Measurements from ENCODE around the gene TMEM273.

The TMEM273 gene

DNA sequence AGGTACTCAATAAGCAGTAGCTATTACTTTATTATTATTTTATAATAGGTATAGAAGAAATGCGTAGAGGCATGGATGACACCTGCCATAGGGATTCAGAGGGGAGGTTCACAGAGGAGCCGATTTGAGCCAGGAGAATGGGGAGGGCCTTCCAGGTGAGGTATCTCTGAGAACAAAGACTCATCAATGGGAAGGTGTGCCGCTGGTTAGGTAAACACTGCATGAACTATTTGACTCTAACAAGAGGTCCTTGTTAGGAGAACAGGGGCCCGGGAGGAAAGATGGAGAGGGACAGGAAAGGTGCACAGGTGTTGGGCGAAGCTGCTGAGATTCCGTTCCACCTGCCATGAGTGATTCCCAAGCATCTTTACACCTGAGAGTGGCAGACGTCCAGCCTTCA lies 41.8 kb upstream of the TMEM273 start:
- Histone ChIP-seq H3K4me3 (ENCODE audit: insufficient read depth in 1 of 2, low read depth in 1 of 2, low read length in 2 of 2) (no peak overlapping the region), H2AFZ (ENCODE audit: low read depth, low read length) (no peak overlapping the region), H2BK12ac (ENCODE audit: low read length in 2 of 2) (no peak overlapping the region), H3K9ac (ENCODE audit: low read length) (no peak overlapping the region), H2BK15ac (ENCODE audit: low read depth, poor library complexity, severe bottlenecking) (no peak overlapping the region), H3K79me1 (replicated peaks; ENCODE audit: low read length, poor library complexity, severe bottlenecking) (no peaks in the 10 kb centered on the region), H3K14ac (ENCODE audit: low read length in 2 of 2) (no peak overlapping the region), H2AK5ac (ENCODE audit: low read length, severe bottlenecking) (no peak overlapping the region), H2BK120ac (ENCODE audit: low read depth, low read length) (no peak overlapping the region), H3K18ac (ENCODE audit: low read depth in 1 of 2, low read length in 2 of 2) (no peak overlapping the region), H3K27me3 (ENCODE audit: control insufficient read depth in 1 of 2, insufficient read depth in 1 of 2, low read length in 2 of 2) (peaks cover 5 to 9% of the 10 kb centered on the region in 2 experiments), H3K23ac (ENCODE audit: low read length in 2 of 2) (no peak overlapping the region), H3K4me2 (ENCODE audit: low read length, poor library complexity, severe bottlenecking) (no peak overlapping the region), H3K36me3 (ENCODE audit: control insufficient read depth in 1 of 2, insufficient read depth in 2 of 2, low read depth in 1 of 2, low read length in 2 of 2) (no peaks in the 10 kb centered on the region), H4K91ac (ENCODE audit: low read length) (no peak overlapping the region), H2BK5ac (ENCODE audit: low read depth, low read length, poor library complexity, severe bottlenecking) (no peak overlapping the region), H3K9me3 (ENCODE audit: control insufficient read depth, low read length) (no peaks in the 10 kb centered on the region), H3K4ac (ENCODE audit: low read depth in 1 of 2, low read length in 2 of 2) (no peak overlapping the region), H3K27ac (ENCODE audit: low read length, poor library complexity, severe bottlenecking) (no peak overlapping the region), H4K8ac (ENCODE audit: low read length) (no peak overlapping the region), H3K4me1 (ENCODE audit: control insufficient read depth, insufficient read depth, low read depth, low read length) (no peaks in the 10 kb centered on the region)
- 85% methylated on average over 7 of the region's 7 CpGs for WGBS
- no peak for DNase-seq

- Histone ChIP-seq H2AFZ (ENCODE audit: low read depth, low read length) (no peak overlapping the region), H3K27me3 (ENCODE audit: control insufficient read depth in 1 of 2, insufficient read depth in 1 of 2, low read length in 2 of 2) (peaks cover 5 to 9% of the 10 kb centered on the region in 2 experiments), H2BK15ac (ENCODE audit: low read depth, poor library complexity, severe bottlenecking) (no peak overlapping the region), H2BK5ac (ENCODE audit: low read depth, low read length, poor library complexity, severe bottlenecking) (no peak overlapping the region), H4K91ac (ENCODE audit: low read length) (no peak overlapping the region), H3K79me1 (replicated peaks; ENCODE audit: low read length, poor library complexity, severe bottlenecking) (no peaks in the 10 kb centered on the region), H3K4ac (ENCODE audit: low read depth in 1 of 2, low read length in 2 of 2) (no peak overlapping the region), H3K4me2 (ENCODE audit: low read length, poor library complexity, severe bottlenecking) (no peak overlapping the region), H3K9ac (ENCODE audit: low read length) (no peak overlapping the region), H2BK12ac (ENCODE audit: low read length in 2 of 2) (no peak overlapping the region), H4K8ac (ENCODE audit: low read length) (no peak overlapping the region), H2AK5ac (ENCODE audit: low read length, severe bottlenecking) (no peak overlapping the region), H2BK120ac (ENCODE audit: low read depth, low read length) (no peak overlapping the region), H3K18ac (ENCODE audit: low read depth in 1 of 2, low read length in 2 of 2) (no peak overlapping the region), H3K14ac (ENCODE audit: low read length in 2 of 2) (no peak overlapping the region), H3K36me3 (ENCODE audit: control insufficient read depth in 1 of 2, insufficient read depth in 2 of 2, low read depth in 1 of 2, low read length in 2 of 2) (no peaks in the 10 kb centered on the region), H3K27ac (ENCODE audit: low read length, poor library complexity, severe bottlenecking) (no peak overlapping the region), H3K23ac (ENCODE audit: low read length in 2 of 2) (no peak overlapping the region), H3K9me3 (ENCODE audit: control insufficient read depth, low read length) (peaks cover 2% of the 10 kb centered on the region), H3K4me3 (ENCODE audit: insufficient read depth in 1 of 2, low read depth in 1 of 2, low read length in 2 of 2) (no peak overlapping the region), H3K4me1 (ENCODE audit: control insufficient read depth, insufficient read depth, low read depth, low read length) (no peaks in the 10 kb centered on the region)
- DNase-seq: no peak
- WGBS: 86% methylated on average over 20 of the region's 20 CpGs
Observed at GRCh38 chr10:49228677-49229076, 40.5 kb upstream of the TMEM273 start.

- 77% methylated on average over 5 of the region's 5 CpGs for WGBS
Observed at GRCh38 chr10:49227406-49227805, 39.2 kb upstream of the TMEM273 start.

GRCh38 chr10:49226594-49226993 lies 38.4 kb upstream of the TMEM273 start:
- H3K27me3 ChIP-seq (ENCODE audit: control insufficient read depth in 1 of 2, insufficient read depth in 1 of 2, low read length in 2 of 2): peaks cover 5 to 11% of the 10 kb centered on the region in 2 experiments

More at GRCh38 chr10:49227406-49227805, 39.2 kb upstream of the TMEM273 start:
- peaks cover 4% of the 10 kb centered on the region for H3K9me3 ChIP-seq (ENCODE audit: control insufficient read depth, low read length)
- peaks cover 5 to 9% of the 10 kb centered on the region in 2 experiments for H3K27me3 ChIP-seq (ENCODE audit: control insufficient read depth in 1 of 2, insufficient read depth in 1 of 2, low read length in 2 of 2)
- no peaks in the 10 kb centered on the region for H3K36me3 ChIP-seq (ENCODE audit: control insufficient read depth in 1 of 2, insufficient read depth in 2 of 2, low read depth in 1 of 2, low read length in 2 of 2)
- H2BK15ac ChIP-seq (ENCODE audit: low read depth, poor library complexity, severe bottlenecking): no peak overlapping the region
- H2BK12ac ChIP-seq (ENCODE audit: low read length in 2 of 2): no peak overlapping the region
- H3K4me2 ChIP-seq (ENCODE audit: low read length, poor library complexity, severe bottlenecking): no peak overlapping the region
- peak overlapping the region; percentile 35 for H2BK5ac ChIP-seq (ENCODE audit: low read depth, low read length, poor library complexity, severe bottlenecking)
- no peak overlapping the region for H3K4ac ChIP-seq (ENCODE audit: low read depth in 1 of 2, low read length in 2 of 2)
- no peaks in the 10 kb centered on the region for H3K4me1 ChIP-seq (ENCODE audit: control insufficient read depth, insufficient read depth, low read depth, low read length)
- no peak overlapping the region for H3K23ac ChIP-seq (ENCODE audit: low read length in 2 of 2)
- H4K8ac ChIP-seq (ENCODE audit: low read length): no peak overlapping the region
- no peak for DNase-seq
- no peak overlapping the region for H4K91ac ChIP-seq (ENCODE audit: low read length)
- no peak overlapping the region for H3K14ac ChIP-seq (ENCODE audit: low read length in 2 of 2)
- H3K18ac ChIP-seq (ENCODE audit: low read depth in 1 of 2, low read length in 2 of 2): no peak overlapping the region
- no peaks in the 10 kb centered on the region for H3K79me1 ChIP-seq (replicated peaks; ENCODE audit: low read length, poor library complexity, severe bottlenecking)
- no peak overlapping the region for H2AK5ac ChIP-seq (ENCODE audit: low read length, severe bottlenecking)
- H3K4me3 ChIP-seq (ENCODE audit: insufficient read depth in 1 of 2, low read depth in 1 of 2, low read length in 2 of 2): no peak overlapping the region
- H3K27ac ChIP-seq (ENCODE audit: low read length, poor library complexity, severe bottlenecking): no peak overlapping the region
- H2AFZ ChIP-seq (ENCODE audit: low read depth, low read length): no peak overlapping the region
- no peak overlapping the region for H3K9ac ChIP-seq (ENCODE audit: low read length)
- H2BK120ac ChIP-seq (ENCODE audit: low read depth, low read length): no peak overlapping the region

More at GRCh38 chr10:49226594-49226993, 38.4 kb upstream of the TMEM273 start:
- H3K23ac ChIP-seq (ENCODE audit: low read length in 2 of 2): no peak overlapping the region
- H3K14ac ChIP-seq (ENCODE audit: low read length in 2 of 2): no peak overlapping the region
- no peaks in the 10 kb centered on the region for H3K4me1 ChIP-seq (ENCODE audit: control insufficient read depth, insufficient read depth, low read depth, low read length)
- H2BK15ac ChIP-seq (ENCODE audit: low read depth, poor library complexity, severe bottlenecking): no peak overlapping the region
- H3K36me3 ChIP-seq (ENCODE audit: control insufficient read depth in 1 of 2, insufficient read depth in 2 of 2, low read depth in 1 of 2, low read length in 2 of 2): no peaks in the 10 kb centered on the region
- no peak overlapping the region for H3K4ac ChIP-seq (ENCODE audit: low read depth in 1 of 2, low read length in 2 of 2)
- H2AFZ ChIP-seq (ENCODE audit: low read depth, low read length): no peak overlapping the region
- H2BK120ac ChIP-seq (ENCODE audit: low read depth, low read length): no peak overlapping the region
- no peak for DNase-seq
- H4K91ac ChIP-seq (ENCODE audit: low read length): no peak overlapping the region
- no peak overlapping the region for H3K4me3 ChIP-seq (ENCODE audit: insufficient read depth in 1 of 2, low read depth in 1 of 2, low read length in 2 of 2)
- no peak overlapping the region for H3K9ac ChIP-seq (ENCODE audit: low read length)
- no peak overlapping the region for H3K27ac ChIP-seq (ENCODE audit: low read length, poor library complexity, severe bottlenecking)
- no peak overlapping the region for H3K18ac ChIP-seq (ENCODE audit: low read depth in 1 of 2, low read length in 2 of 2)
- H3K79me1 ChIP-seq (replicated peaks; ENCODE audit: low read length, poor library complexity, severe bottlenecking): no peaks in the 10 kb centered on the region
- no peak overlapping the region for H2AK5ac ChIP-seq (ENCODE audit: low read length, severe bottlenecking)
- no peak overlapping the region for H4K8ac ChIP-seq (ENCODE audit: low read length)
- WGBS: 67% methylated on average over 4 of the region's 4 CpGs
- H2BK12ac ChIP-seq (ENCODE audit: low read length in 2 of 2): no peak overlapping the region
- H2BK5ac ChIP-seq (ENCODE audit: low read depth, low read length, poor library complexity, severe bottlenecking): no peak overlapping the region
- peaks cover 4% of the 10 kb centered on the region for H3K9me3 ChIP-seq (ENCODE audit: control insufficient read depth, low read length)
- H3K4me2 ChIP-seq (ENCODE audit: low read length, poor library complexity, severe bottlenecking): no peak overlapping the region

Measured in mesenchymal stem cell (in vitro differentiated cells and primary cell).